GM03348 (cell line): ENCODE measurements around the gene ARHGAP25.
"Not testable (repeated sequence)": the region's sequence is repeated elsewhere in the genome, so short reads cannot be mapped to it uniquely, and the experiment has no call there.

ENCODE experiments used
- DNase-seq: peaks from one replicate; pipeline ENCODE4 v3.0.0; 2012; ENCODE audit warnings: low spot score

The ARHGAP25 gene

DNA sequence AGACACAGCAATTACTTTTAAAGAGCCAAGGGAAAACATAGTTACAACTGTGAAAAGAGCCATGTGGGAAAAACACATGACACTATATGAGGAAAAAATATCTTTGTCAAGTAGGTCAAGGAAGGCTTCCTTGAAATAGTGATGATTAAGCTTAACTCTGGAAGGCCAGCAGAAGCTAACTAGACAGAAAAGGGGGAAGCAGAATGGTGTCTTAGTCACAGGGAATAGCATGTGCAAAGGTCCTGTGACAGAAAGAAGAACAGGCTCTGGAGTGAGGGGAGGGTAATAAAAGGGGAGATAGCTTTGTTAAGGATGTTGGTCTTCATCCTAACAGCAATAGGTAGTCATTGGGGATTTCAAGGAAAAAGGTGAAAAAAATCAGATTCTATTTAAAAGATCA, 64.0 kb downstream of the ARHGAP25 start:
- DNase-seq: no peak

DNA sequence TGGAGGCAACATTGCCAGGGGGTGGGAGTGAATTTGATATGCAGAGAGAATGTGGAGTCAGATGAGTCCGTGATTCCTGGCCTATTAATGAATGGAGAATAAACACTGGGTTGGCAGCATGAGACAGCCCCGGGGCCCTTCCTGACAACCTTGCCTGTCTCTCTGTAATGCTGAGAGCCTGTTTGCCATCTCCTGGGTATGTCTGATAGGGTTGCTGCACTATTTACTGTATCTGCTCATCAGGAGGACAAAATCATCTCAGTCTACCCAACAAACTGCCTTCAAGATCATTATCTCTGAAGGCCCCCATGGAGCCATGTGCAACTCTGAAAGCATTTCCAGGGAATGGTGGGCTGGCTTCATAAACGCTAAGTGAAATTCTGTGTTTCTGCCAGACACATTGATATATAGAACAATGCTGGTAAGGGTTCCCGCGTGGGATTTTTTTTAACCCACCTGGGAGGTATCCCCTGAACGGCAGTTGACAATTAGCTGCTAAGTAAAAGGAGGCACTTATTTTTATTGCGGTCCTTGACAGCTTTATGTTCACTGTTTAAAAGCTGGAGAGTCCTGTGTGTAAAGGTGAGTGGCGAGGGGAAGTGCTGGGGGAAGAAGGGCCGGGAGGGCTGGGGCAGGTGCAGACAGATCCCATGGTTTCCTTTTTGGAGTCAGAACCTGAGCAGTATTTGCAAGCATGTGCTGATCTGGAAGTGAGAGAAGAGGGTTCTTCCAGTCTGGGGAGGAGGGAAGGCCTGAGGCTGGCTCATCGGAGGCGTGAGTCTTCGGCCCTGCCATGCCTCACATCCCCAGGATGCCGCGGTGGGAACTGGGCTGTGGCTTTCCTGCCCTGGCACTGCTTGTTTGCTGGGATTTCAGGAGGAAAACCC, 64.8 kb downstream of the ARHGAP25 start:
- no peak for DNase-seq

DNA sequence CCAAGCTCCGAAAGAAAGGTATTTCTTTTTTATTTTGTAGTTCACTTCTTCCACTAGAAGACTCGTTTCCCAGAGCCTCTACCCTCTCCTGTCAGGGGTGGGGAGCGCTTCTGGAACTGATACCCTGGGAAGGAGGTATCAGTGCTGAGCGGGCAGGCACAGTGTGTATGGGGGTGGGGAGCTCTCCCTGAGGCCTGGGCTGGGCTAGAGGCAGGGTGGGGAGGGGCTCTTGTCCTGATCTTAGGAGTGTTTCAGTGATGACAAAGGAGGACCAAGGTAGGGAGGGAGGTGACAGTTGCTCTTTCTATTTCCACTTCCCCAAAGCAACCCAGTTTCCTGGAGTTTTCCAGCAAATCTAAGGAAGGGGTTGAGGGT, 65.4 kb downstream of the ARHGAP25 start:
- DNase-seq: no peak

DNA sequence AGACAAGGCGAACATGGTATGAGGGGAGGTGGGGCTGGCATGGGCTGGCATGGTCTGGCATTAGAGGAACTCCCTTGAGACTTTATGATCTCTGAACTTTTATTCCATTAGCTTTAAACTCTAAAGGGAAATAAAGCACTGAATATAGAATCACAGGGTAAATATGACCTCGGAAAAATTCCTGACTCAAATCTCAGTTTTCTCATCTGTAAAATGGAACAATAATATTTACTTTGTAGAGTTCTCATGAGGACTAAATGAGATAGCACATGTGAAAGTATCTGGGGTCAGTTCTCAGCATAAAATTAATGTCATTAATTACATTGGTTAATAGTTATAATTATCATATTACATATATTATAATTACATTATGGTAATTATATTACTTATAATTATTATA, 65.9 kb downstream of the ARHGAP25 start:
- no peak for DNase-seq

DNA sequence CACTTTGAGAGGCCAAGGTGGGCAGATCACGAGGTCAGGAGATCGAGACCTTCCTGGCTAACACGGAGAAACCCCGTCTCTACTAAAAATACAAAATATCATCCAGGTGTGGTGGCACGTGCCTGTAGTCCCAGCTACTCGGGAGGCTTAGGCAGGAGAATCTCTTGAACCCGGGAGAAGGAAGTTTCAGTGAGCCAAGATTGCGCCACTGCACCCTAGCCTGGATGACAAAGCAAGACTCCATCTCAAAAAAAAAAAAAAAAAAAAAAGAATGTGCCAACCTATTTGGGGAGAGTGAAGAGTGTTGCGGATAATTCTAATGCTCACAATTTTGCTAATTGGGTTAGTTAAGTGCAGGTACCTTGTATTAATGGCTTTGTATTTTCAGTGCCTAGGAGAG, 67.5 kb downstream of the ARHGAP25 start:
- DNase-seq: not testable (repeated sequence)

DNA sequence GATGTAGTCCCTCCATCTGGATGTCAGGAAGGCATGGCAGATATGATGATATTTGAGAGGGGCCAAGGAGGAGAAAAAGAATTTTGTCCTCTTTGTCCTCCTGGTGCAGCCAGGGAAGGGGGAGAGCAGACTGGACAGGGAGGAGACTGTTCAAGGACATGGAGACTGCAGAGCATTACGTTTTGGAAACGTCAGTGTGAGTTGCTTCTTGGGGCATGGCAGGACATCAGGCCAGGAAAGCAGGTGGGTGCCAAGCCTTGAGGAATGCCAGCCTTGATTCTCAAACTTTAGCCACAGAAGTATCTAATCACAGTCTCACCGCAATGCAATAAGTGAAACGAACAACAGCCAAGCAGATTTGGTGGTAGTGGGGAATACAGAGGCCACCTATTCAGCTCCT, 70.4 kb downstream of the ARHGAP25 start:
- no peak for DNase-seq

DNA sequence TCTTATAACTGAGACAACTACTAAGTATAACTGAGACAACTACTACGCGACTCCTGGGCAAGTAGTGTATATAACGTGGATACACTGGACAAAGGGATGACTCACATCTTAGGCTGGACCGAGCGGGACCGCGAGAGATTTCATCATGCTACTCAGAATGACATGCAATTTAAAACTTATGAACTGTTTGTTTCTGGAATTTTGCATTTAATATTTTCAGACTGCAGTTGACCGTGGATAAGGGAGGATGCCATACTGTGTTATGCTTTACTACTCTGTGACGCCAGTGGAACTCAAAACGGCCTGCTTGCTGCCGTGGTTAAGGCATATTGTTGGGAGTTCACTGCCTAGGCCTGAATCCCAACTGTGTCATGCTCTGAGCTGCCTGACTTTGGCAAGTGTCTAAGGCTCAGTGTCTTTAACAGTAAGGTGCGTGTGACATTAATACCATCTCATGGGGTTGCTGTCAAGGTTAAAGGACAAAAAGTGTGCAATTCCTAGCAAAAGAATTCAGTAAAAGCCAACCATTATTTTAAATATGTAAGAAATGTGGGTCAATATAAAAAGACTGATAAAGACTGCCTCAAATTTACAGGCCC, 72.0 kb downstream of the ARHGAP25 start:
- no peak for DNase-seq

DNA sequence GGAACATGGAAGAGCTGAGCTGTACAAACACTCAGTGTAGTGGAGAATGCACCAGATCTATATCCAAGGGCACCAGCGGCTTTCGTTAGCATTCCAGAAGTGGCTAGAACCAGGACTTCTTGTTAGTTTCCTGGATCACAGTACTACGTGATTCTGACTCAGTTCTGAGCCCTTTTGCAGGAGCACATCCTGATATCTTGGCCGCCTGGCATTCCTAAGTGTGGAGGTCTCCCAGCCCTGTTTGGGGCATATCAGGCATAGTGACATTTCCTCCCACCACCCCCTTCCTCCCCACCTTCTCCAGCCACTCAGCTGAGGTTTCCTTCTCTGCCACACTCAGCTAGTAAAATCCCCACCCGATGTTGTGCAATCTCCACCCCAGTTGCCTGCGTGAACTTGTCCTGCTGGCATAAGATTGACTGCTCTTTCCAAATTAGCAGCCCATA, 73.2 kb downstream of the ARHGAP25 start:
- DNase-seq: no peak

DNA sequence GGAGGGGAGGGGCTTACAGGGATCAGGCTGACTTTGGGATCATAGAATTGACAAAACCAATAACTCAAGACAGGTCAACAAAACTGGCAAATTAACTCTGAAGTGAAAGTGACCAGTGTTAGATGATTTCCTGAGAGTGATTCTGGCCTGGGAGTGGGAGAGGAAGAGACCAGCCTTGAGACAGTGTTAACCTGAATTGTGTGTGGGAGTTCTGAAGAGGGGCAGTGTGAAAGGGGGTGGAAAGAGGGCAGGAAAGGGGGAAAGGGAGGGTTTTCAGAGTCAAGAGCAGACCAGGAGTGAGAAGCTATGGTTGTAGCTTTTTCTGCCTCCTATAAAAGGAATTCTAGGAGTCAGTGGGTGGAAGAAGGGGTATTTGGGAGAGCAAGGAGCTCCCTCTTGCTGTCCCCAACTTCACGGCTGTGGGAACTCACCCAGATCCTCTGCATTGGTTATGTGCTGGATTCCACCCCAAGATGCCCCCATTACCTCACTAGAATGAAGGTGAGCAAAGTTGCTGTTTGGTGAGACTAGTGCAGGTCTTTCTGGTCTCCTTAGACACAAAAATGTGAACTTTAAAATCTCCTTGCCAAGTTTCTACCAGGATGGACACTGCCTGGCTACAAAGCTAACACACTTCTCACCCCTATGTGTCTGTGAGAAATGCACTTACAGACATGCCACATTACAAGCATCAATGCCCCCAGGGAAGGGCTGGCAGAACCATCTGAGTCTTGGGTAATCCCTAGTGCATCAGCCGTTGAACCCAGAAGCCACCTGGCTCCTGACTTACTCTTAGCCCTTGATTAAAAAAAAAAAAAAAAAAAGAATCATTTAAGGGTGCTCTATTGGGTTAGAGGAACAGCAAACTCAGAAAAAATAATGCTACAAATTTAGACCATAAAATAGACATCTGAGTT, 75.0 kb downstream of the ARHGAP25 start:
- no peak for DNase-seq

DNA sequence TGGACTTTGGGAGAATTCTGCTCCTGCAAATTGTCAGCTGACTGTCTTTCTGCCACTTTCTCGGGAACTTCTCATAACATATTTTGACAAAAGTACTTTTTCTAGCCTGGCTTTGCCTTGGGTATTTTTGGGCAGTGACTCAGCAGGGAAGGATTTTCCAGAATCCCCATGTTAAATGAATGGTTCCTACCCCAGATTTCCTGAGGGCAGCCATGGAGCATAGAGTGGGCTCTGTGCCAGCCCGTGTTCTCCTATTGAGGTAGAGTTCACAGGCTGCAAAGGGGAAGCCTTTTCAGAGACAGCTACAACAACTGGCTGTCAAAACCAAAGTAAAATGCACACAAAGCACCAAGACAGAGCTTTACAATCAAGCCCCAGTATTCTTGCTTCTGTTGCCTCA, 76.8 kb downstream of the ARHGAP25 start:
- peak; percentile 30 for DNase-seq

DNA sequence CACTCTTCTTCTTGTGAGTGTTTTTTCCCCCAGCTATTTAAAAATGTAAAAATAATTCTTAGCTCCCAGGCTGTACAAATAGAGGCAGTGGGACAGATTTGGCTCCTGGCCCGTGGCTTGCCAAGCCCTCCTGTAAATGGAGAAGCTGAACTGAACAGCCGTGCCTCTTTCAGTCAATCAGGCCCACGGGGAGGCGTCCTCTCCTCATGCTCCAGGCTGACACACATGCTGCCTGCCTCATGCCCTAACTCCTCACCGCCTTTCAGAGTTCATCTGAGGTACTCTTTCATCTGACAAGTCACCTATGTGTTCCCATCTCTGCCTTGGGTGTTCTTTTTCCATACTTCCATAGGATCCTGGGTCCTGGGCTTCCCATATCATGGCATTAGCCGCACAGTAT, 77.6 kb downstream of the ARHGAP25 start:
- DNase-seq: no peak

DNA sequence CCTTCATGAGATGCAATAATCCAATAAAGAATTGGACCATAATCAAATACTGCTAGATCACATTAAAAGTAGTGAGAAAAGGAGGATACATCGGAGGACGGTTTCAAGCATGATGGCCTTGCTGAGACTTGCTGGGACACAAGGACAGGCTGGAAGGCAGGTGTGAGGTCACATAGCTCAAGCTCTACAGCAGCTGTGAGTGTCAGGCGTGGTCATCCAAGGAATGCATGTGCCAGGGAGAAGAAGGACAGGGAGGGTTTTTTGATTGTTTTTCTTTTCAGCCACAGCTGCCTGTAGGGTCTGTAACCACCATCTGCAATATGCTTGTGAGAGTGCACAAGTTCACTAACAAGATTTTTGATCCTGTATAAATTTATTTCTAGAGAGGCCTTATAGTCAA, 79.0 kb downstream of the ARHGAP25 start:
- DNase-seq: no peak

DNA sequence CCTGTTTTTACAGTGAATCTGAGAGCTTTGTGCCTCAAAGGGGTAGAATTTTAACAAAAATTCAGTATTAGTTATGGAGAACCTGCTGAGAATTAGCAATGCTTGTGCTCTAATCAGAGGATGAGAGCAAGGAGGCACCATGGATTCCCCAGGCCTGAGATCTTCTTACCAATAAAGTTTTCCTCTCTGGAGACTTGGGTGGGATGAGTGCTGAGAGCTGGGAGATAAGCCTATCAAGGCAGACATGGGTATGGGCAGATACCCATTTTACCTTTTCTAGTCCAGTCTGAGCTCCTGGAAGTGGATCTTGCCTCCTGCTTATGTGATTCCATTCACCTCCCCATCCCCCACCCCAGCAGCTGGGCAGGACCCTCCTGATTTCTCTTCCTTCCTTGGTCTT, 82.7 kb downstream of the ARHGAP25 start:
- DNase-seq: no peak

DNA sequence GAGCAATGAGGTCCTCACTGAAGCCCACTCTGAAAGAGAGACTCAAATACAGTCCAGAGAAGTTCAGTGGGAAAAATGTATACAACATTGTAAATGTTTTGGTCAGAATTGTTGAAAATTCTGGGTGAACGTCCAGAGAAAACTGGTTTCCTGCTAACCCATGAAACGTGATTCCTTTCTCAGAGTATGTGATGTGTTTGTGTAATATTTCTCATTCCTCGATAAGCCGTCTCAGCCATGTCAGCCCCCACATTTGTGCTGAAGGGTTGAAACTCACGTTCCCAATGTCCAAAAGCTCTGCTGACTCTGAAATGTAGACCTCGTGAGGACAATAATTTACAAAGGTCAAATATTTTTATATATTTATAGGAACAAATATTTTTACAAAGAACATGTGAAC, 84.9 kb downstream of the ARHGAP25 start:
- no peak for DNase-seq

DNA sequence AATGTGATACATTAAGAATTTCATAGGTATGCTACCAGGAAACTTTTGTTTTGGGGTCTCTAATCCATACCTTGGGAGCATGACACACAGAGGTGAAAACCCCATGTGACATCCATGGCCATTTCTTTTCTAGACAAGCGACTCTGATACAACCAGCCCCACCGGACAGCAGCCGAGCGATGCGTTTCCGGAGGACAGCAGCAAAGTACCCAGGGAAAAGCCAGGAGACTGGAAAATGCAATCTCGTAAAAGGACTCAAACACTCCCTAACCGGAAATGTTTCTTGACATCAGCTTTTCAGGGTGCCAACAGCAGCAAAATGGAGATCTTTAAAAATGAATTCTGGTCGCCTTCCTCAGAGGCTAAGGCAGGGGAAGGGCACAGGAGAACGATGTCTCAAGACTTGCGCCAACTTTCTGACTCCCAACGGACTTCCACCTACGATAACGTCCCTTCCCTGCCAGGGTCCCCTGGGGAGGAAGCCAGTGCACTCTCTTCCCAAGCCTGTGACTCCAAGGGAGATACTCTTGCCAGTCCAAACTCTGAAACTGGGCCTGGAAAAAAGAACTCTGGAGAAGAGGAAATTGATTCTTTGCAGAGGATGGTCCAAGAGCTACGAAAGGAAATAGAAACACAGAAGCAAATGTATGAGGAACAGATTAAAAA, 87.7 kb downstream of the ARHGAP25 start:
- no peak for DNase-seq

DNA sequence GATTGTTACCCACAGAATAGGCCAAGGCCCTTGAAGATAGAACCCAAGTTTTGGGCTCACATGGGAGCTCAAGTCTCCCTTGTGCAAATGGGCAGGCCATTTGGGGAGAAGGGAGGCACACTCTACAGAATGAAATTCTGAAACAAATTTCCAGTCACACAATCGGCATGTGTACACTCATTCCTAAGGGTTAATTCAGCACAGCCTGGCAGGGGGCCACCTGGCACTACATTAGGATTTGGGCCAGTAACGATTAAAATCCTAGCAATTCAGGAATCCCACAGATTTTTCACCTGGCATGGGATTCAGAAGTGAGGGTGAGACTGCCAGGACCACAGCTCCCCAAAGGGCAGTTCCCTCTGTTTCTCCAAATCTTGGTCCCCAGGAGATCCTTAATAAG, 90.2 kb downstream of the ARHGAP25 start:
- DNase-seq: peak; percentile 52

DNA sequence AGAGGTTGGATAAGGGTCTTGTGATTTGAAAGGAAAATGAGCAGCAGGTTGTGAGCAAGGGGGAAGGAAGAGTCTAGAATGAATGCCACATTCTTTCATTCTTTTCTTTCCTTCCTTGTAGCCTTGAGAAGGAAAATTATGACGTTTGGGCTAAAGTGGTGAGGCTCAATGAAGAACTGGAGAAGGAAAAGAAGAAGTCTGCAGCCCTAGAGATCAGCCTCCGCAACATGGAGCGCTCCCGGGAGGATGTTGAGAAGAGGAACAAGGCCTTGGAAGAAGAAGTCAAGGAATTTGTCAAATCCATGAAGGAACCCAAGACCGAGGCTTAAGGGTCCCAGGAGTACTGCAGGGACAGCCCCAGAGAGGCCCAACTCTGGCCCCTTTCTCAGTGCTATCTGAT, 91.3 kb downstream of the ARHGAP25 start:
- DNase-seq: no peak

DNA sequence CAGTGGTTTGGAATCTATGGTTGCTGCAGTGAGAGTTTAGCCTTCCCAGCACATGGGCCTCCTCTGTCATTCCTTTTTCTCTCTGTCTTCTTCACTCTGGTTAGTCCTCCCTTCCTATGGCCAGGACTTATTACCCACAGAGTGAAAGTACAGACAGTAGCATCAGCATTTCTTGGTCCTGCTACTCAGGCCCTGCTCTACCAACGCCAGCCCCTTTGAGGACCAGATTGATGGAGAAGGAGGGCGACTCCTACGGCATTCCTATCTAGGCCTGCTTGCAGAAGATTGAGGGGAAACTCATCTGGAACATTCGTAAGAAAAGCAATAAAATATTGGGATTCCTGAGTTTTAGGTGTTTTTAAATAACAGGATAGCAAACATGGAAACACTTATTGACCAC, 93.1 kb downstream of the ARHGAP25 start:
- no peak for DNase-seq

DNA sequence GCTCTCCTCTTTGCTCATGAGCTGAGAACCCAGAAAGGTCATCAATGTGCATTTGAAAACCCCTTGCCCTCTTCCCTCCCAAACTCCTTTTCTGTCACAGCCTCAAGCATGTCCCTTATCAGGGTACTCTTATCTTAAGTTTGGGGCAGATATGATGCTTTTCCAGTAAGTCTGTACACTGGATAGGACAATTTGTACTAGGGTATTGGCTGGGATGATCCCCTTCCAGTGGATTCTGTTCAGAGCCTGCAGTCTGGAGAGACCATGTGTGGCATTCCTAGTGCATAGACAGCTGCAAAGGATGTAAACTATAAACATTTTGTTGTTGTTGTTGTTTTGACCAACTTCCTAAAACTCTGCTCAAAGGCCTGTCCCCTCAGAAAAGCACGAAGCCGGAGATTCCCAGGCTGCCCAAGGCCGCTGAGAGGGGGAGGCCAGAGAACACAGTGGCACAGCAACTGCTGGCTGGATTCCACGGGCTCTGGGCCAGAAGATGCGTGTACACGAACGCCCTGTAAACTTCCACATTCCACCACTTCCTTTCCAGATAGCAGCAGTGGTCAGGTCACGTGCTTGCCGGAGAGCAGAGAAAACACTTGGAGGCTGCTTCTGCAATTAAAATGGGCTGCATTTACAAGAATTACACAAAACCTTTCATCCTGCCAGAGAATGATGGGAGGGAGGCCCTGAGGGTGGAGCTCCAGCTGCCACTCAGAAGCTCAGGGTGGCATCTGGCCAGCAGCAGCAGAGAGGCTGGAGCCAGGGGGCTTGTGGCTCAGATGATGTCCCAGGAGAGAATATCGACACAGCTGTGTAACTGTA, 94.5 kb downstream of the ARHGAP25 start:
- peak; percentile 95 for DNase-seq

DNA sequence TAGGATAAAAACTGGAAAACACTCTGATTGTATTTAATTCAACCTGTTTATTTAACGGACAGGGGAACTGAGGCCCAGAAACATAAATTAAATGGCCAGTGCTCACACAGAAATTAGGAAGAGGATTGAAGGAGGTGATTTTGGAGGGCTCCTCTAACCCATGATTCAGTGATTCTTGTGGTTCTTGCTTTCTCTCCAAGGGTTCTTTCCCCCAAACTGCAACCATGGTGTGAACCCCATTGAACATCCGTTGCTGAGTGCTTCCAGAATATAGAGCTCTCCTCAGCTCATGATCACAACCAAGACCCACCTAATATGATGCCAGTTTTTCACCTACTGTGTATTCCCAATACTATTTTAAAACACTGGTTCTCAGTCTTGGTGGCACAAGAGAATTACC, 95.1 kb downstream of the ARHGAP25 start:
- DNase-seq: no peak

DNA sequence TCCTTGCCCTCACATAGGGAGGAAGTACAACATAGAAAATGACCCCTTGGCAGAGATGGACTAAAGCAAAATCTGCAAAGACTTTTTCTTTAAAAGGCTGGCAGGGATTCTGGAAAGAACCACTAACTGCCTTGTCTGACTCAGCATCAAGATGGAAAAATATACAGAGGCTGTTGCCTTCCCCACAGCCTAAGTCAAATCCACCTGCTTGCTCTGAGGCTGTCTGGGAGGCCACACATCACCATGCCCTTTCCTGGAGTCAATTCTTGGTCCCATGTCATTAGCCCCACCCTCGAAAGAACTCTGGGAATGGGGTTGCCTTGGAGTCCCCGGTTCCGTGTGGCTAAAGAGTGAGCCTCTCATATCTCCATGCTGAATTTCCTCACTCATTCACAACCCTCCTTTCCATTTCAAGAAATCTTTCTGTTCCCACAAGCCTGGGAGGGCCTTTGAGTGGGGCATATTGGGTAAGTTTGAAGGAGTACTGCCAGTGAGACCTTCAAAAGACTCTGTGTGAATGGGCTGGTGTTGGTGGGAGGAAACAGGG, 97.1 kb downstream of the ARHGAP25 start:
- peak; percentile 49 for DNase-seq
